Epithelial cell of prostate (primary cell): ENCODE data around the gene NRXN3.
"Not testable (repeated sequence)": the region's sequence is repeated elsewhere in the genome, so short reads cannot be mapped to it uniquely, and the experiment has no call there.

Experiments used
- DNase-seq: peaks from one replicate; pipeline ENCODE4 v3.0.0-alpha.2; 2011; ENCODE audit warnings: low read depth, low spot score
- H3K27ac ChIP-seq: fragments of 450-650 bp; 2 replicates; pipeline ENCODE4 v1.5.1; 2017; ENCODE audit warnings: mild to moderate bottlenecking

NRXN3 gene

DNA sequence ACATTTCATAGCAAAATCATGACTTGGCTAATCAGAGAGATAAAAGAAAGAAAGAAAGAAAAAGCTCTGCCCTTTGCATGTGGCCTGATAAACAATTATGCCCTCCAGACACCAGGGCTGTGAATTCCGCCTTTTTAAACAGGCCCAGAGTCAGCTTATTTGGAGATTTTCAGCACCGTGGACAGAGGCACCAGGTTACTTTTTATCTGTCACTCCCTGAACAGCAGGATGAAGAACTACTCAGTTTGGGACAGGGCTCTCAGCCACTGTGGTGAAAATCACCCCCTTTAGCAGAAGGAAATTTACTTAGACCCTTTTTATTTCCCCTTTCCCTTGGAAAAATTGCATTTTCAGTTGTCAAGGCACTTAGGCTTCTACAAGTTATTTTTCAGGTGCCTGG, 359.9 kb downstream of the NRXN3 start:
- H3K27ac ChIP-seq, result no peak overlapping the region

DNA sequence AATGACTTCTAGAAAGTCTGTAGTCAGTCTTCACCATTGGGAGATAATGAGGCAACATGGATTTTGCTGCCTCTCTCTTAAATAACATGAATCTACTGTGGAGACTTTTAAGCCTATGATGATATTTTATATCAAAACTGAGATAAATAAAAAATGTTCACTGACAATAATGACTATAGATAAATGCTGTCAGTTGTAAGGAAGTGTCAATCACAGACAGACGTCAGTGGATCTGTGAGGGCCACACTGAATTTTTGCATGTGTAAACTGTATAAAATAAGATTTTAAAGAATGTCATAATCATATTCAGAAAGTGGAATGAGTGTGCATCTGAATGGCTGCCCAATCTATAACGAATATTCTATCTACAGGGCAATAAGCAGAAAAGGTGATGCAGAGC, 364.0 kb downstream of the NRXN3 start:
- DNase-seq, result no peak
- H3K27ac ChIP-seq, result no peak overlapping the region

More for the DNA sequence above, 359.9 kb downstream of the NRXN3 start:
- no peak for DNase-seq

DNA sequence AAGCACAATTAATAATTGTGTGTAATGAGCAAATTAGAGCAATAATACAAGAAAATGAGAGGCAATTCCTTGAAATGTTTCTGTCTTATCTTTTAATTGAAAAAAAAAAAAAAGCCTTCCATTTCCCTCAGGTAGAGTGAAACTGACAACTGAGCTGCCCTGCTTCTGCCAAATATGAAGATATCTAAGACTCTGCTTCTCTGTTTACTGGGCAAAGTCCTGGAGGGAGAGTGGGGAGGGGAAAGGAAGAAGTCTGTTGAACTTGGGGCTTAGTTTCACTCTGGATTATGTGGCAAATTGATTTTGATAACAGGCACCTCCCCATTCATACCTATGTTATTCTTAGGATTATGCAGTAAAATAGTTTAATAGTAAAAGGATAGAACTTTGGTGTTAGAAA, 364.9 kb downstream of the NRXN3 start:
- no peak overlapping the region for H3K27ac ChIP-seq
- DNase-seq, result no peak

DNA sequence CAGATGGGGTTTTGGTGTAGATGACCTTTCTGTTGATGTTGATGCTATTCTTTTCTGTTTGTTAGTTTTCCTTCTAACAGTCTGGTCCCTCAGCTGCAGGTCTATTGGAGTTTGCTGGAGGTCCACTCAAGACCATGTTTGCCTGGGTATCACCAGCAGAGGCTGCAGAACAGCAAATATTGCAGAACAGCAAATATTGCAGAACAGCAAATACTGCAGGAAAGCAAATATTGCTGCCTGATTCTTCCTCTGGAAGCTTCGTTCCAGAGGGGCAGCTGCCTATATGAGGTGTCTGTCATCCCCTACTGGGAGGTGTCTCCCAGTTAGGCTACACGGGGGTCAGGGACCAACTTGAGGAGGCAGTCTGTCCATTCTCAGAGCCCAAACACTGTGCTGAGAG, 371.6 kb downstream of the NRXN3 start:
- not testable (repeated sequence) for DNase-seq, H3K27ac ChIP-seq

DNA sequence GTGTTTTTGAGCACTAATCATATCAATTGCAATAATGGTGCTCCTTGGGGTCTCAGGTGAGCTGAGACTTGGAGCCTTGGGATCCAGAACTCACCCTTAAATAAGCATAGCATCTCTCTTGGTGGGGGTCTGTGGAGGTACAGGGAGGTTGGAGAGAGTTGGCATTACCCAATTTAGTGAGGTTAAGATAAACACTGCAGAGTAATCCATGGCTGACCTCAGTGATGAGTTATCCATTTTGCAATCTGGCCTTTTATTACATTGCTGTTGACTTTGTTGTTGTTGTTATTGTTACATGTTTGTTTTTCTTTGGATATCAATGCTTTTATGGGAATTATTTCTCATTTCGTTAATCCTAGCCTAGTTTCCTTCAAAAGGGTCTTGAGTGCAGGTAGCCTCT, 373.3 kb downstream of the NRXN3 start:
- no peak for DNase-seq
- H3K27ac ChIP-seq, result no peak overlapping the region

DNA sequence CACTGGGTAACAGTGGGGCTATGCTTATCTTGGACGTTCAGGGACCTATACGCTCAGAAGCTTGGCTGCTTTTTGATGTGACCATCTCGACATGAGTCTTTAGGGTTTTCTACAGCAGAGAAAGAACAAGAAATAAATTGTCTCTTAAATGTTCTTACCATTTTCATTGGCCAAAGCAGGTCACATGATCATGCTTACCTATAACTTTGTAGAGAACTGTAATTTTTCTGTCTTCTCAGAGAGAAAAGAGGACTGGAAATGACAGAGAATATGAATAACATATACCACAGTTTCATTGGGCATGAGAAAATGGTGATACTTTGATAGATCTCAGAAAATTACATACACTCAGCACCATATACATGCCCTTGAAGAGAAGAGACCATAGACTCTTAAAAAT, 390.9 kb downstream of the NRXN3 start:
- no peak for DNase-seq
- no peak overlapping the region for H3K27ac ChIP-seq

DNA sequence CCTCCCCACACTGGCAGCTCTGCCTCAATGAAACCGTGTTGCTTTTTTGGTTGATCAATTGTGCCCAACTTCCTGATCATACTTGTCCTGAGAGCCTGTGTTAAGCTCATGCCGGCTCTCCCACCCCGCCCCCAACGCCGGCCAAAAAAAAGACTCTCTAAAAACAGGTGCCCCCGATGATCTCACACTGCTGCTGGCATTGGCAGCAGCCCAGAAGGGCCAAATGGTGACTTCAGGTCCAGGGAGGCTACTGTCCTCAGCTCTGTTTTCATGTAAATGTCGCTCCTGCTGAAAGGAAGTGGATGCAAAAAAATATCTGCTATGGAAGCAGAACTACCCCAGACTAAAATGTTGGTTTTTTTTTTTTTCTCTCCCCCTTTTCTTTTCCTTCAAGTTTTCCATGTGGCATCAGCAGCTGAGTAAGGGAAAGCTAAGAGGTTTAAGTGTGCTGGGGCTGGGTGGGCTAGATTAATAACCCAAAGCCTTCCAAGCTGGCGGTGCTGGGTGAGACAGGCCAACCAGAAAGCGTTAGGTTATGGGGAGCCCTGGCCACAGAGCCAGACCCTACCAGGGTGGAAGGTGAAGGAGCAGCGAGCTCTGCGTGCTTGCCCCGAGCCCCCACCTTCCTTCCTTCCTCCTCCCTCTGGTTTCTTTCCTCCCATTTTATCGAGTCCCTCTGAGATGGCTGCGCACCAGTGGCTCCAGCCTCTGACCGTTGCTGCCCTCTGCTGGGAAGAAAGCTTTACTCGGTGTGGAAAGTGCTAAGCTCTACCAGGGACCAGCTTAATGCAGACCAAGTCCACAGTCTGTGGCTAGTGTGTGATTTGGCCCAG, 396.1 kb downstream of the NRXN3 start:
- DNase-seq, result peak; percentile 5
- H3K27ac ChIP-seq, result no peak overlapping the region

DNA sequence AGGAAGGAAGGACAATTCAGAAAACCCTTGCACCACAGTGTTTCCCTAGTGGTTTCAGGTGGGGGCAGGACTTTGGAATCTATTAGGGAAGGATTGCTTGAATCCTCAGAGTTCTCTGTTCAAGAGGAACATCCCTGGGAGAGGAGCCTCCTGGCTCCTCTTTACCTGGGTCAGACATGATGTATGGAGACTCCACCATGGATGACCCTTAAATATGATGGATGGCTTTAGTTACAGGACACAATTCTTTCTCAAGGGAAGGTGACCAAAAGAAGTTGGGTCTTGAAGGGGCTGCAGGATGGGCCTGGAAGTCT, 396.6 kb downstream of the NRXN3 start:
- H3K27ac ChIP-seq, result no peak overlapping the region
- no peak for DNase-seq

DNA sequence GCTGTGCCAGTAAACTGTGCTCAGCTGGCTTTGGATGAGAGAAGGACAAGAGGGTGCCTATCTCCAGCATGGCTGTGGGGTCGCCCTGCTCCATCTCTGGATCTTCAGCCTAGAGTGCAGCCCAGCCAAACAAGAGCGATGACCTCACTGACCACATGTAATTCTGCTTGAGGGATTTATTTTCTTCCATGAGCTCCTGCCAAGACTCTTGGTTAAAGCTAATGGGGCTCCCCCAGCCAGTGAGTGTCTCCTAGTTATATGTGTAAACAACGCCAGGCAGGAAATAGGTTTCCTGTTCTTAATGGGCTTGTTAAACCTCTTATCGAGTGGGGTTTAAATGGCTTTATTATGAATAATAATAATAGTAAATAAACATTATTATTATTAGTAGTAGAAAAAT, 397.2 kb downstream of the NRXN3 start:
- DNase-seq, result no peak

DNA sequence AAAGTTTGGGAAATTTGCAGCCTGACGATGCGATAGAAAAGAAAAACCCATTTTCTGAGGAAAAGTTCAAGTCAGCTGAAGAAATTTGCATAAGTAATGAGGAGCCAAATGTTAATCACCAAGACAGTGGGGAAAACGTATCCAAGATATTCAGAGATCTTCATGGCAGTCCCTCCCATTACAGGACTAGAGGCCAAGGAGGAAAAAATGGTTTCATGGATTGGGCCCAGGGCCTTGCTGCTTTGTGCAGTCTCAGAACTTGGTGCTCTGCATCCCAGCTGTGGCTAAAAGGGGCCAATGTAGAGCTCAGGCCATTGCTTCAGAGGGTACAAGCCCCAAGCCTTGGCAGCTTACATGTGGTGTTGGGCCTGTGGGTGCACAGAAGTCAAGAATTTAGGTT, 403.6 kb downstream of the NRXN3 start:
- DNase-seq, H3K27ac ChIP-seq: not testable (repeated sequence)

More for the DNA sequence above, 397.2 kb downstream of the NRXN3 start:
- H3K27ac ChIP-seq, result no peak overlapping the region

DNA sequence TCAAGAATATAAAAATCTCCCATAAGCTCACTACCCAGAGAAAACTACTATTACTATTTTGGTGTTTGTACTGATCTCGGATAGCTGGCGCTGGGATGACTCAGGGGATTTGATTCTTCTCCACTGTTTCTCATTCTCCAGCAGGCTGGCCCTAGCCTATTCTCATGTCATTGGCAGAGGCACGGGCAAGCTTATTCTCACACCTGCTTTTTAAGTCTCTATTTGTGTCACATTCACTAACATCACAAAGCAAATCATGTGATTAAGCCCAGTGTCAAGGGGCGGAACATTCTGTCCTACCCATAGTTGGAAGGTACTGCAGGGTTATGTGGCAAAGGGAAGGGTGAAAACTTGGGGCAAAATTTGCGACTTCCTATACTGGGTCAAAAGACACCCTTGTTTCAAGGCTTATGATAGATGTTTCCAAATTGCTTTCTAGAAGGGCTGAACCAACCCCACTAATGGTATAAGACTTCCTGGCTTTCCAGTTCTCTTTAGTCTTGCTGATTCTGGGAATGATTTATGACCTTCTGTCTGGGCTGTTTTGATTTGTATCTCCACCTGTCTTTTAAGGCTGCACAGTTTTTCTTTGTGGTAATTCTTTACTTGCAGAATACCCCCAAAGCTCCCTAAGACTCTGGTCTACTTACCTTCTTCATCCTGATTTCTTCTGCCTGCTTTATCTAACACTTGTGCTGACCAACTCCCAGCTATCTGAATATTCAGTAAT, 406.4 kb downstream of the NRXN3 start:
- no peak for DNase-seq
- no peak overlapping the region for H3K27ac ChIP-seq

DNA sequence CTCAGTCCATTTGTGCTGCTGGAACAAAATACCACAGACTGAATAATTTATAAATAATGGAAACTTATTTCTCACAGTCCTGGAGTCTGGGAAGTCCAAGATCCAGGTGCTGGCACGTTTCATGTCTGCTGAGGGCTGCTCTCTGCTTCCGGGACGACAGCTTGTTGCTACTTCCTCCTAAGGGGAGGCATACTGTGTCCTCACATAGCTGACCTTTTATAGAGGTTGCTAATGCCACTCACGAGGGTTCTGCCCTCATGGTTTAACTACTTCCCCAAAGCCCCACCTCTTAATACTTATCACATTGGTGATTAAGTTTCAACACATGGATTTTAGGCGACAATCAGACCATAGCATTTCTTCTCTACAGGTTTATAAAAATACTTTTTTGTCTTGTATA, 411.1 kb downstream of the NRXN3 start:
- H3K27ac ChIP-seq, result no peak overlapping the region
- DNase-seq, result no peak

DNA sequence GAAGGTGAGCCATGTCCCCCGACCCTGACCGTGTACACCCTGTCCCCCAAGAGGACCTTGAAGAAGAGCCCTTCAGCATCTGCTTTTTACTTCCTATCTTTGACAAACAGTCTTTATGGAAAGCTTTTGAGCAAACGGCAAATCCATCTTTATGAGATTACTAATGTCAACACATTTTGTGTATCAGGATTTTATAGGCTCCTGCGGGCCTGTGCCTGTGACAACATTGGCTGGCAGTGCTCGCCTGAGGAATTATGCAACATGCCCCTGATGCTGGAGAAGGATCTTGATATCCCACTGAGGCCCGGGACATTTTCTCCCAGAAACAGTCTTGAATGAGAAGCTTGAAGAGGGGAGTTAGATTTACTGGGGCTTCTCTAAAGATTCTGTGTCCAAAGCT, 416.5 kb downstream of the NRXN3 start:
- no peak overlapping the region for H3K27ac ChIP-seq
- no peak for DNase-seq

DNA sequence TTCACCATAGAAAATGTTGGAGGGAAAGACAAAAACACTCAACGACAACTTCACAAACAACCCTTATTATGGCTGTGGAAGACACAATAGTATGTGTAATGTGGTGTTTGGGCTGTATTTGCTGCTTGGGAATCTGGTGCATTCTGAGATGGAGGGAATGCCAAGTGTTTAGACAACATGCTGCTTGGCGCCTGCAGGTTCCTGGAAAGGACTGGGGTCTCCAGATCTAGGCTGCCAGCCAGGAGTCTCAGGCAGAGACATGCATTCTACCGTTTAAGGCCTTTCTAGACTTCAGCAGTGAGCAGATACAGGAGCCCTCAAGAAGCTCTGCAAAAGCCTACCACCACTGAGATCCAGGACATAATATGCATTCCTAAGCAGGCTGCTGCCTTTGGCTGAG, 418.7 kb downstream of the NRXN3 start:
- H3K27ac ChIP-seq, result no peak overlapping the region
- DNase-seq, result no peak

DNA sequence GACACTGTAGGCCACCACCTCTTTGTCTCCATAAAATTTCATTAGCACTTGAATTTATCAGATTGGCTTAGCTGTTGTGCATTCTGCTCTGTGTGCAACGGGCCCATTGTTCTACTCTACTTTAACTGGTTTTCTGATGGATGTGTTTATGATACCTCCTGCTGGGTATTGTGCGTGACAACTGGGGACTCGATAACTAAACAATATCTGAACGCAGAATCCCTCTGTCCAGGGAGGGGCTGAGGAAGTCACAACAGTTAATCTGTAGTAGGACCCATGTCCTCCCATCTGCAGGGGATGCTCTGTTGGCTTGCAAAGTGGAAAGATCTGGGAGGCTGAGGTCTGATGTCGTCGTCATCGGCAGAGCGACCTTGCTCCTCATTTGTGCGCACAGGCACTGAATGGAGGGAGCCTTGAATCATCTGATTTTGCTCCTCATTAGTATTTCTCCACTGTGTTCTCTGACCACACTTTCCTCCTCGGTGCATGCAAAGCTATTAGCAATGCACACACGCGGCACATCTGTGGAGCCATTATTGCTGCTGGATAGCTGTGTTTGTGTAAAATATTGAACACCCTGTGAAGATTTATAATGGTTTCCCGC, 422.5 kb downstream of the NRXN3 start:
- no peak overlapping the region for H3K27ac ChIP-seq

DNA sequence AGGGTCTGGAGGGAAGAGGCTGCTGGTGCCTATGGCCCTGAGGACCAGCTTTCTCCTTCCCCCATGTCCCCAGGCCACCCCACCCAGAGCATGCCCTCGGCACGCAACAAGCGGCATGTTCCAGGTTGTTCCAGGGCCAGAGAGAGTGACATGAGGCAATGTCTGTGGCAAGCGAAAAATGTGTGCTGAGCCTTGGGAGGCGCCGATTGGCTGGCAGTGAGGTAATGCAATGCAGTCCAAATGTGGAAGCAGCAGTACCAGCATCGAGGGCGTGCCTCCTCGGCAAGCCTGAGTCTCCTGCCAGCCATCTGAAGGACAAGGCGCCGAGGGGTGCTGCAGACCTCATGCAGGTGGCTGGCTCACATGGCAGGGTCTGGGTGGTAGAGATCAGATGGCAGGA, 423.8 kb downstream of the NRXN3 start:
- no peak for DNase-seq

More for the DNA sequence above, 422.5 kb downstream of the NRXN3 start:
- no peak for DNase-seq

DNA sequence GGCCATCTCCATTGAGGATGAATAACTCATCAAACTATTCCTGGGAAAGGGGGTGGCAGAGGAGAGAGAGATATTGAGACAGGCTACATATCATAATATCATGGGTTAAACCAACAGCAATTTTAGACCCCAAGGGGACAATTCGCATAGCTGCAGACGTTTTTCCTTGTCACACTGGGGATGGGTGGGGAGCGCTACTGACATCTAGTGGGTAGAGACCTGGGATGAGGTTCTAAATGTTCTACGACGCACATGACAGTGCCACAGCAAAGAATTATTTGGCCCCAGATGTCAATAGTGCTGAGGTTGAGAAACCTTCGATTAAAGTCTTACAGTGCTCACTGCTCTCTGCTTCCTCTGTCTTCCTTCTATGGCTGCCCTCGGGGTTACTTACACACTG, 425.6 kb downstream of the NRXN3 start:
- DNase-seq, result no peak
- no peak overlapping the region for H3K27ac ChIP-seq

More for the DNA sequence above, 423.8 kb downstream of the NRXN3 start:
- no peak overlapping the region for H3K27ac ChIP-seq

DNA sequence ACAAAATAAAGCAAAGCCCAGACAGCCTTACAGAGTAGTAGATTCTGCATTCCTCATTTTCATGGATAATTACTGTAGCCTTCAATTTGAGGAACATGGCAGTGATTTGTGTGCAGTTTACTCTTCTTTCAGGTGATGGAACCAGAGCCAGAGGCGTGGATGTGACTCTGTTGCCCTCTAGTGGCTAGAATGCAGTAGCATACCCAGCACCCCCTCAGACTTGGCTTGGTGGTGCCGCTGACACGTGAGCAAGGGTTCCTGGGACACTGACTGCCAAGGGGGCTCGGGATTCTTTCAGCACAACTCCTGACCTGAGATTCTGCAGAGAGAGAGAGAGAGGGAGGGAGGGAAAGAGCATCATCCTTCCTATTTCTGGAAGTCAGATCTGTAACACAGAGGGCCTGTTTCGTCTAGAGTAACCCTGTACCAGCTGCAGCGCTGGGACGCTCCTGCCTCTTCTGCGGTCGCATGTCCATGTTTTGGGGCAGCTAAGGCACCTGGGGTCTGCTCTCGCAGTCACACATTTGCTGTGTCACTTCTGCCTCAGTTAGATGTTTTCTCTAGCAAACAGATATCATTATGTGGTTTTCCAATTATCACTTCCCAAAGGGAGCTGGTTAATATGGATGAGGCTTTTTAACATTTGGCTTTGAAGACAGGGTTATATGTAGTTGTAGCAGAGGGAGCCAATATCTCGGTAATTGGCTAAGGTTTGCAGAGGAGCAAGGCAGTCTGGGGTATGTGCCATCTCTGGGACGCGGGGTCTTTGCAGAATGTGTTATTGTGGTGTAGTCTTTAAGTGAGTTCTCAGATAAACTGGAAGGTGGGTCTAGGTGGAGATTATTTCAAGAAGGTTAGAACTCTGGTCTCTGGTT, 428.1 kb downstream of the NRXN3 start:
- peak; percentile 2 for DNase-seq
- no peak overlapping the region for H3K27ac ChIP-seq

DNA sequence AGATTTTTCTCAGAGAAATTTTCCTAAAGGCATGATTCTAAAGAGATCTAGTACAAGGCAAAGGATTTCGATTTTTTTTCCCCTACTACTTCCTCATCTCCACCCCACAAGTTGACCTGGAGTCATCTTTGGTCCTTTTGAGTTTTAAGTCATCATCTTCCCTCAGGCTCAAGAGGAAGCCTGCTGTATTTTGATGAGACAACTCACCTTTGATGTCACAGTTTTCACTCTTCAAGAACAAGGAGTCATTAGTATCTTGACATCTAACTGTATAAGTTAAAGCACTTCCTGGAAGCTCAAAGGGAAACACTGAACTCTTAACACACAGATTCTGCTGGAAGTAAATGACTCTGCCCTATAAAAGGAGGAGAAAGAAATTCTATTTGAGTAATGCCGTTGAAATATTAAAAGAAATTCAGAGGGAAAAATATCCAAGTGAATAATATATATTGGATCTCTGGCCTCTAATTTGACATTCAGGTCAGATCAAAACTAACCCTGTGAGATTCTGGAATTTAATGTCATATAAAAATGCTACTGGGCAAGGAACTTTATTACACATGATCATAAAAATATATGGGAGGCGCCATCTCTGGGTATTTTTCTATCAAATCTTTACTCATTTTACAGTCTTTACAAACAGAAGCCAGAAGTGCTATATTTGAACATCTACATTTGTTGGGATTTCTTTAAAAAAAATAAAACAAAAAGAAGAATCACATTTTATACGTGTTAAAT, 435.0 kb downstream of the NRXN3 start:
- DNase-seq, result no peak
- peak overlapping the region; percentile 50 for H3K27ac ChIP-seq
